ENCODE measurements around the gene TSC22D2. TPM values are rescaled to one million over a fixed set of nuclear protein-coding genes. Genes with fewer than 3 reads are reported as not detected.

Gene TSC22D2
- total RNA-seq, 1 experiment from 2014 or later = 26.5 TPM

GRCh38 chr3:150495563-150496168, 87.6 kb downstream of the TSC22D2 start:
- H2BK15ac ChIP-seq (ENCODE audit: low read depth, low read length) = no peak overlapping the region
- H3K4me1 ChIP-seq (ENCODE audit: insufficient read depth, low read length) = no peaks in the 10 kb centered on the region; the same call in 1 of the 2 replicates
- no peaks in the 10 kb centered on the region for H3K27me3 Mint-ChIP-seq (ENCODE audit: low read depth)
- no peak overlapping the region for H4K5ac ChIP-seq (ENCODE audit: insufficient read length, low read depth, low read length)
- no peak overlapping the region for H2BK12ac ChIP-seq (ENCODE audit: insufficient read length, low read depth, low read length)
- no peak overlapping the region for H3K56ac ChIP-seq (ENCODE audit: insufficient read length, low read depth, low read length)
- H3K4ac ChIP-seq (ENCODE audit: low read depth, low read length) = no peak overlapping the region
- H4K91ac ChIP-seq (ENCODE audit: insufficient read length, low read depth, low read length) = no peak overlapping the region
- H2BK5ac ChIP-seq (ENCODE audit: insufficient read length, low read length) = no peak overlapping the region
- no peaks in the 10 kb centered on the region for H3K79me1 ChIP-seq (ENCODE audit: insufficient read depth, low read depth, low read length, poor library complexity, severe bottlenecking)
- H3K79me2 ChIP-seq (ENCODE audit: insufficient read depth, low read length) = no peaks in the 10 kb centered on the region
- no peak overlapping the region for H3K27ac Mint-ChIP-seq
- no peak overlapping the region for H3K23ac ChIP-seq (ENCODE audit: insufficient read length, low read depth, low read length)
- H3K36me3 Mint-ChIP-seq (ENCODE audit: insufficient read depth in 1 of 3, low read depth in 3 of 3) = peaks cover under 1 to 12% (median 4%) of the 10 kb centered on the region in 3 experiments; a peak in 5 of 7 replicates
- H3K9ac ChIP-seq (ENCODE audit: extremely low read depth, insufficient read length, low read length) = no peak overlapping the region
- no peak overlapping the region for H4K8ac ChIP-seq (replicated peaks; ENCODE audit: insufficient read length, low read depth, low read length)
- H3K14ac ChIP-seq (ENCODE audit: insufficient read depth, low read length) = no peak overlapping the region
- H3K23me2 ChIP-seq (ENCODE audit: insufficient read length, low read depth, low read length, poor library complexity, severe bottlenecking) = no peaks in the 10 kb centered on the region
- no peak overlapping the region for H3K18ac ChIP-seq (ENCODE audit: insufficient read length, low read depth, low read length)
- H2BK20ac ChIP-seq (ENCODE audit: low read depth, low read length, poor library complexity, severe bottlenecking) = no peak overlapping the region
- no peaks in the 10 kb centered on the region for H3K9me3 ChIP-seq (ENCODE audit: control insufficient read depth, low read depth, low read length)
- H2BK120ac ChIP-seq (ENCODE audit: low read depth, low read length, poor library complexity, severe bottlenecking) = no peak overlapping the region
- H3K4me1 Mint-ChIP-seq = 0 out of 4 replicates have a peak, but pooled peaks cover 0 to 3% of the 10 kb centered on the region in 2 experiments
- no peak overlapping the region for H3T11ph ChIP-seq (ENCODE audit: low read length)
- no peaks in the 10 kb centered on the region for H3K27me3 ChIP-seq (ENCODE audit: insufficient read depth, low read length)
- TF ChIP-seq, protein P1, sequence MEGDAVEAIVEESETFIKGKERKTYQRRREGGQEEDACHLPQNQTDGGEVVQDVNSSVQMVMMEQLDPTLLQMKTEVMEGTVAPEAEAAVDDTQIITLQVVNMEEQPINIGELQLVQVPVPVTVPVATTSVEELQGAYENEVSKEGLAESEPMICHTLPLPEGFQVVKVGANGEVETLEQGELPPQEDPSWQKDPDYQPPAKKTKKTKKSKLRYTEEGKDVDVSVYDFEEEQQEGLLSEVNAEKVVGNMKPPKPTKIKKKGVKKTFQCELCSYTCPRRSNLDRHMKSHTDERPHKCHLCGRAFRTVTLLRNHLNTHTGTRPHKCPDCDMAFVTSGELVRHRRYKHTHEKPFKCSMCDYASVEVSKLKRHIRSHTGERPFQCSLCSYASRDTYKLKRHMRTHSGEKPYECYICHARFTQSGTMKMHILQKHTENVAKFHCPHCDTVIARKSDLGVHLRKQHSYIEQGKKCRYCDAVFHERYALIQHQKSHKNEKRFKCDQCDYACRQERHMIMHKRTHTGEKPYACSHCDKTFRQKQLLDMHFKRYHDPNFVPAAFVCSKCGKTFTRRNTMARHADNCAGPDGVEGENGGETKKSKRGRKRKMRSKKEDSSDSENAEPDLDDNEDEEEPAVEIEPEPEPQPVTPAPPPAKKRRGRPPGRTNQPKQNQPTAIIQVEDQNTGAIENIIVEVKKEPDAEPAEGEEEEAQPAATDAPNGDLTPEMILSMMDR (conservative IDR thresholded peaks at IDR 0.05) = peak; percentile 89
- H3K9me3 Mint-ChIP-seq = peaks cover 10 to 11% of the 10 kb centered on the region in 2 experiments
- no peak overlapping the region for H3K4me3 Mint-ChIP-seq
- H4K20me1 ChIP-seq (ENCODE audit: control insufficient read depth, insufficient read depth, insufficient read length) = no peaks in the 10 kb centered on the region
- no peak overlapping the region for H2AK5ac ChIP-seq (ENCODE audit: insufficient read length, low read length)
- WGBS (ENCODE audit: extremely low coverage, insufficient read length, low lambda C conversion rate) = no CpG with 5 or more reads among the region's 2 CpGs
- DNase-seq = no peak
- no peak overlapping the region for H3K4me2 ChIP-seq (ENCODE audit: insufficient read depth, insufficient read length, low read length)
- no peak overlapping the region for H3K27ac ChIP-seq (ENCODE audit: insufficient read length, low read depth, low read length)
- H2AFZ ChIP-seq (ENCODE audit: low read length) = no peak overlapping the region

Data from H9 (cell line).